ENCODE results near the gene AGAP5.
"Not testable (repeated sequence)": the region's sequence is repeated elsewhere in the genome, so short reads cannot be mapped to it uniquely, and the experiment has no call there.

AGAP5 gene

GRCh38 chr10:73713912-73714311 is 16.0 kb upstream of the AGAP5 start:
- DNase-seq = not testable (repeated sequence)

GRCh38 chr10:73711683-73712082 is 13.8 kb upstream of the AGAP5 start:
- DNase-seq = not testable (repeated sequence)

DNA sequence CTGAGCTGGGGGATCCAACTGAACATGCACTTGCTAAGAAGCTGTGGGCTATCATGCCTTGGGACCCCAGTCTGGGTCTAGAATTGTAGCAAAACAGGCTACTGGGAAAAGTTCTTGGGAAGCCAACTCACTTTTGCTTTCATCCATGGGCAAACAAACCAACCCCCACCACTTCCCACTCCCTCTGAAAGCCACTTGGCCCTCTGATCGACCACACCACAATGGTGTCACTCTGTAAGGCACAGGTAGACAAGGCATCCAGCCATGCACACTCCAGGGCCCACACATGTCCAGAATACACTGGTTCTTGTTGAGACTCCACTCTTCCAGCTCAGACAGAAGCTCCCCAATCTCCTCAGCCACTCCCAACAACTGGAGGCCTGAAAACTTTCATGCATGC is 10.2 kb upstream of the AGAP5 start:
- not testable (repeated sequence) for DNase-seq

DNA sequence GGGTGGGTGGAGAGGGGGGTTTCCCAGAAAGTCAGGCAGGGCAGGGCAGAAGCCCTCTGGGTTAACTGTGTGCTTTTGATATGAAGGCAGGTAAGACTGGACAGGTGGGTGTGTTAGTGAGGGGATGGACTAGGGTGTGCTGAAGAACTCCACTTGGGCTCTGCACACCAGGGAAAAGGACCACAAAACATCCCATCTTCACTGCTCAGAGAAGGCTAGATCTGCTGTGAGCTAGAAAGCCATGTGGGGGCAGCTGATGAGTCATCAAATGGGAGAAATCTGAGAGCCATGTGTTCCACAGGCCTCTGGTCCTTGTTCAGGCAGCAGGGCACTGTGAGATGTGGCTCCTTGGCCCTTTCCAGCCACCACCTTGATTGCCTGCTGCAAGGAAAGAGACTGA is 9.7 kb upstream of the AGAP5 start:
- DNase-seq = not testable (repeated sequence)

GRCh38 chr10:73706488-73706887 is 8.6 kb upstream of the AGAP5 start:
- not testable (repeated sequence) for DNase-seq

DNA sequence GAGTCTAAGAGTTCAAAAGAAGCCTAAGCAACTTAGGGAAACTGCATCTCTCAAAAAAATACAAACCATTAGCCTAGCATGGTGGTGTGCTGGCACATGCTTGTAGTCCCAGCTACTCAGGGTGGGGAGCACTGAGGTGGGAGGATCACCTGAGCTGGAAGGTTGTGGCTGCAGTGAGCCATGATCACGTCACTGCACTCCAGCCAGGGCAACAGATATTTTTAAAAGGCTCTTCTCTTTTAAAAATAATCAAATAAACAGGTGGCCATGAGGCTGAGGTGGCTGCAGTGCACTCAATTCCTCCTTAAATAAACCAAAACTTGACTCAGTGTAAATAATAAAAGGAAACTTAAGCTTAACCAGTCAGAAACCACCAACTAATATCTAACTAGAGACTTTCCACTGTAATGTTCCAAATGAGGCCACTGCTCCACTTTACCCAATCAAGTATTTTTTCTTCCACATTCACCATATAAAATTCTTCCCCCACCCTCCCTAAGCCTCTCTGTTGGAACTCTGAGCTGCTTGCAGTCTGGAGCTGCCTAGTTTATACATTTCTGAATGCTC is 7.7 kb upstream of the AGAP5 start:
- DNase-seq = not testable (repeated sequence)

GRCh38 chr10:73703924-73704323 is 6.0 kb upstream of the AGAP5 start:
- DNase-seq = not testable (repeated sequence)

- DNase-seq = not testable (repeated sequence)
These were observed 910 bp upstream of the AGAP5 start for GRCh38 chr10:73698819-73699218.

GRCh38 chr10:73695302-73695701 is 2.6 kb downstream of the AGAP5 start:
- not testable (repeated sequence) for DNase-seq

DNA sequence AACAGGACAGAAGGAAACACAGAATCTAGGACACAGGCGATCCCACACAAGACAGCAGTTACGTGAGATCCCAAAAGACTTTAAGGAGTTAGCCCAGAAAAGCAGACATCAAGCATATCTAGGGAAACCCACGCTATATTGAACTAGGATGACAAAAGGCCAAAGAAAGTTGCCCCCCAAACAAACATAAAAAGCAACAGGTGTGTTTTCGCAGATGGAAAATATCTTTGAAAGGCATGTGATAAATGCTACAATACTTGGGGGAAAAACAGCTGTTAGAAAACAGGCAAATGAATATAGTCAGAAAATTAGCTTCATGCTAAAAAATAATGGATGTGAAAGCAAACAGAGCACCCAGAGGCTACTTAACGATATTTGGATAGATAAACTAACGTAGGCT is 7.2 kb downstream of the AGAP5 start:
- DNase-seq = not testable (repeated sequence)

GRCh38 chr10:73689596-73689995 is 8.3 kb downstream of the AGAP5 start:
- not testable (repeated sequence) for DNase-seq

DNA sequence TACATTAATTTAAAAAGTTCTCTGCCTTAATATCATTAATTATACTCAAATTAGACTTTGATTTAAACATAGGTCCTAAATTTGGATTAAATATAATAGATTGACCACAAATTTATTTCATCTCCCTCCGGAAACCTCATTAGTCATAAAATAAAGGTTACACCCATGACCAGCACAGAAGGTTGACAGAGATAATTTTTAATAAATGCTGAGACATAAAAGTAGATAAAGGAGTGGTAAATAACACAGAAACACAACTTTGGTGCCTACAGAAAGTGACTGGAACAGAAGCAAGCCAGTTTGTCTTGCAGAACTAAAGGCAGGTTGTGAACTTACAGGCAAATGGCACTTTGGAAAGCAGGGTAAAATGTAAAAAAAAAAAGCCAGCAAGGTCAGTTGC is 10.3 kb downstream of the AGAP5 start:
- not testable (repeated sequence) for DNase-seq

DNA sequence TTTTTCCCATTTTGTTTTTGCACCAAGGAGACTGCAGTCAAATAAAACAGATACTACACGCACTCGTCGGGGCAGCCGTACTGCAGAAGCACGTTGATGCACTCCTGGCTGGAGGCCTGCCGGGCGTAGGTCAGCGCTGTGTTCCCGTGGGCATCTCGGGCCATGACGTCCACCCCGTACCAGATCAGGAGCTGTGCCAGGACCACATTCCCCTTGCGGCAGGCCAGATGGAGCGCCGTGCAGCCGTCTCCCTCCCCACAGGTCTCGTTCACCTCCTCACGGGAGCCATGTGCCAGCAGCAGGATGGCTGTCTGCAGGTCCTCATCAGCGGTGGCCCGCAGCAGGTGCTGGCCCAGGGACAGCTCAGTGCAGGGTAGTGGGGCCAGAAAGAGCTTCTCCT is 23.4 kb downstream of the AGAP5 start:
- DNase-seq = not testable (repeated sequence)

- DNase-seq = not testable (repeated sequence)
These were observed 29.5 kb downstream of the AGAP5 start for GRCh38 chr10:73668378-73668777.

DNA sequence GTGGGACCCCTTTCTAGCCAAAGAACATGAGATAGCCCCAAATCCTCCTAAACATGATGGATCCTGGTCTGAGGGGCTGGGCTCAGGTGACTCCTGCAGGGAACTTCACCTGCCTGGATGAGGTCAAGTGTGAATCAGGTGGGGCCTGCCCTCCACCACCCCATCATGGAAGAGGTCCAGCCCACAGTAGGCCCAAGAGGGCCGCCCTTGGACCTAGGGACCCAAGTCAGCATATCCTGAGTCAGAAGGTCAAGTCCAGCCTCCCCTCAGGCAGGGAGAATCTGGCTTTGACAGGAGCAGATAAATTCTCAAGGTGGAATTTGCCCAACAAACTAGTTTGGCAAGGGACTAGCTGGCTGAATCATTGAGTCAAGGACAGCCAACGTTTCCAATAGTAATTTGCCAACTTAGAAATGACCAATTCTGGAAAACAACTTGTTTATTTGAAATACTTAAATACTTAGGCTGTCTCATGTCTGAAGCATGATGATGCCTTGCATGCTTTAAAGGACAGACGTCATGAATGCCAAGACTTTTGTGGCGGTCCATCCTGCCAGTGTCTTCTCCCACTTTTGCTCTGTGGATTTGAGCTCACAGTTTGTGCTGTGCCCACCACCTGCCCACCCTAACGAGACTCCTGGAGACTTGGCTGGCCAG is 31.6 kb downstream of the AGAP5 start:
- DNase-seq = not testable (repeated sequence)

DNA sequence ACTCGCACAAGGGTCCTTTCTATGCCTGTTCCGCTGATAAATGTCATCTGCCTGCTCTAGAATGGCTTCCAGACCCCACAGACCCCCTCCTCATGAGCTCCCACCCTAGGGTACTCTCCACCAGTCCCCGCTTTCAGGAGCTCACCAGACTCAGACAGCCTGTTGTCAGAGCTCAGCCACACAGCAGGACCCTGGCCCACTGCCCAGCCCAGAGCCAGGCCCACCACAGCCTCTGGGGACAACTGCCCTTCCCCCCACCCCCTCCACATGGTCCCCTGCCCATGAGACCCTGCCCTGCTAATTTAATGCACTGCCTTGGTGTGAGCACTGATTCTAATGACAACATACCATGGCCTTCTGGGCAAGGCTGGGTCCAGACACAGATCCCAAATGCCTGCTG is 32.3 kb downstream of the AGAP5 start:
- DNase-seq = not testable (repeated sequence)

- not testable (repeated sequence) for DNase-seq
These were observed 33.5 kb downstream of the AGAP5 start for GRCh38 chr10:73664156-73665040.

DNA sequence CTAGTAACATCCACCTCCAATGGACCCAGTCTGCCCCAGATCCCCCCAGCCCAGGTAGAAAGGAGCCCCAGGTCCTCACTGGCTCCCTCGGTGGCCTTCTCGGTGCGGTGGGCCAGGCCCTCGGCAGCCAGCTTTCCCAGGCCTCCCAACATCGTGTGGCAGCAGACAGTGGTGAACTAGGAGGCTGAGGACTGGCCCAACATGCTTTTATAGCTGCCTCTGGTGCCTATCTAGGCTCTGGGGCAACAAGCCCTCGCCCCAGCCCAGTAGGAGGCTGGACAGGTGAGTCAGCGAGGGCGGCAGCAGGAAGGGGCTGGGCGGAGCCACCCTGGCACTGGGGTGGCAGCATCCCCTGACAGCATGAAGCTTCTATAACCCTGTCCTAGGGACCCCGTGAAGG is 34.3 kb downstream of the AGAP5 start:
- DNase-seq = not testable (repeated sequence)

DNA sequence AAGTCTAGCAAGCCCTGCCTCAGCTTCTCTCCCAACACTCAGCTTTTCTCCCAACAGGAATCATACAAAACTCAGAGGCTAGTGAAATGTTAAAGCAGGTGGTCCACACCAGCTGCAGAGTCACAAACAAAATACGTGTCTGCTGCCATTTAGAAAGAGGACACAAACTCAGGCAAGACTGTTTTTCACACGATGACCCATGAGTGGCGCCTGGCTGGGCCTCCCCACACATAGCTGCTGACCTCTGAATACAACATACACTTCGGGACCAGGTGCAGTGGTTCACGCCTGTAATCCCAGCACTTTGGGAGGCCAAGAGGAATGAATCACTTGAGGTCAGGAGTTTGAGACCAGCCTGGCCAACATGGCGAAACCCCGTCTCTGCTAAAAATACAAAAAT is 35.2 kb downstream of the AGAP5 start:
- not testable (repeated sequence) for DNase-seq

DNA sequence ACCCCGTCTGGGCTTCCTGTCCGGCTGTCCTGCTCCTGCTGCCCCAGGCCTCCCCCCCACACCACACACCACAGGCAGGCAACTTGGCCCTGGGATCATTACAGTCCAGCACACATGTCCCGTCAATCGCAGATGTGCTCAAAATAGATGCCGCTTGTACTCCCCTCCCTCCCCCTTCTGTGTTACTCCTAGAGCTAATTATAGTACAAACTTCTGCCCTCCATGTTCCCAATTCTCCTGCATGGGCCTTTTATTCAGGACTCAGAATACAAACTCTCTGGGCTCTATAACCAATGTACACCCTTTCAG is 42.0 kb downstream of the AGAP5 start, which contains the start of gene SYNPO2L:
SYNPO2L (minus strand) TSS at position 40 of the 309 bp plus-strand sequence. CDS start 107 bp downstream, outside the sequence.
- DNase-seq = no peak

GRCh38 chr10:73655257-73655989 is 42.5 kb downstream of the AGAP5 start:
- DNase-seq = no peak

- no peak for DNase-seq
These were observed 44.2 kb downstream of the AGAP5 start for GRCh38 chr10:73653701-73654100.

DNA sequence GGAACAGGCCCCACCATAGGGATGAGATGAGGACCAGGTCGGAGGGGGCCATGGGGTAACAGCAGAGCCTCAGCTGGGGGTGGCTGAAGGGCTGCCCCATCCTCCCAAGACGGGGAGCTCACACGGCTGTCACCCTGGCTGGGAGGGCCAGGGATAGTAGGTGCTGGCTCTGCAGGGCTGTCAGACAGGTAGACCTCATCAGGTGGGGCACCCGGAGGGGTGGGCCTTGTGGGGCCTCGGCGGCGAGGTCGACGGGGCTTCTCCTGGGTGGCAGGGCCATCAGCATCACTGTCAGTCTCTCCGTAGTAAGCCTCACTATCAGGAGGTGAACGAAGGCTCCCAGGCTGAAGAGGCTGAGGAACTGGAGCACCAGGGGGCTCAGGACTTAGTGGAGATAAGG is 44.7 kb downstream of the AGAP5 start:
- no peak for DNase-seq

Data from activated CD4-positive, alpha-beta T cell treated with anti-CD3 and anti-CD28 coated beads for 1 hour (primary cell).